ENCODE measurements around the gene NCAN. TPM values are rescaled to one million over a fixed set of nuclear protein-coding genes. Genes with fewer than 3 reads are reported as not detected.

NCAN gene
- total RNA-seq (2021) (1.9 to 3.0 TPM (median 2.5 TPM) in 3 replicates), Bru-seq, nascent RNA (percentile 22 among the genes with signal in this experiment)
- long read RNA-seq, experiment 1, full-length matches to known transcripts, result 1 of 17 reads
- long read RNA-seq, experiment 1, partial matches to known transcripts, result 12 of 17 reads
- long read RNA-seq, experiment 1, other reads (novel, unspliced or antisense), result 4 of 17 reads
- long read RNA-seq, experiment 2, result 0 reads
- long read RNA-seq, experiment 3, result 0 reads

- ChIA-PET CTCF (interaction anchor here (0.7 to 1.5 kb wide), 4 partner anchors 9 to 96 kb away, joined by 3 to 5 read pairs (median 4); partner anchors contain the start of gene NR2C2AP), POLR2A (interaction anchor here (0.9 kb wide), 1 partner anchor 86 kb away, joined by 3 read pairs; no protein-coding TSS in a partner anchor)
- Mint-ChIP-seq H3K27me3 (ENCODE audit: low read depth) (peaks cover 85% of the 10 kb centered on the region), H3K27ac (no peak within 1 kb of the TSS), H3K36me3 (no peaks in the 10 kb centered on the region), H3K4me1 (peaks cover 14% of the 10 kb centered on the region), H3K9me3 (peaks cover 7% of the 10 kb centered on the region; the same call in 1 of the 2 replicates), H3K4me3 (peak within 1 kb of the TSS; percentile 70)
- ATAC-seq (peak; percentile 80), DNase-seq (ENCODE audit: low spot score) (peak; percentile 65)
- TF ChIP-seq NFYB (CRISPR knock-in tag; conservative IDR thresholded peaks at IDR 0.05; ENCODE audit: low read depth) (0 out of 2 replicates have a peak, but pooled peaks have one; percentile 8), GTF2I (CRISPR knock-in tag; conservative IDR thresholded peaks at IDR 0.05) (peak; percentile 80; the same call in 1 of the 2 replicates), TP53 (CRISPR knock-in tag; IDR thresholded peaks at IDR 0.05) (no peak), HMGXB4 (CRISPR knock-in tag; IDR thresholded peaks at IDR 0.05) (0 out of 2 replicates have a peak, but pooled peaks have one; percentile 21), ESRRA (CRISPR knock-in tag; IDR thresholded peaks at IDR 0.05; ENCODE audit: borderline replicate concordance) (peak; percentile 92; the same call in 1 of the 2 replicates)
Observed at GRCh38 chr19:19211499-19212420, at the start of gene NCAN. Gene NCAN, plus strand, starts transcription at chr19:19211958. Its CDS starts 4,996 bp downstream, at chr19:19216954.

- Mint-ChIP-seq H3K36me3 (no peaks in the 10 kb centered on the region), H3K9me3 (no peaks in the 10 kb centered on the region), H3K27ac (no peak overlapping the region), H3K27me3 (ENCODE audit: low read depth) (peaks cover 27% of the 10 kb centered on the region), H3K4me1 (peaks cover 7% of the 10 kb centered on the region), H3K4me3 (no peak overlapping the region)
- ChIA-PET CTCF (interaction anchor here (1.0 to 1.2 kb wide), 2 partner anchors 17 to 24 kb away, joined by 3 to 5 read pairs; no protein-coding TSS in a partner anchor), POLR2A (interaction anchor here (2.1 kb wide), 1 partner anchor 7 kb away, joined by 12 read pairs; the partner anchor contains the start of gene MEF2B)
- ATAC-seq, result no peak
- DNase-seq (ENCODE audit: low spot score), result no peak
- TF ChIP-seq USF1 (CRISPR knock-in tag; IDR thresholded peaks at IDR 0.05) (no peak), E2F1 (CRISPR knock-in tag; IDR thresholded peaks at IDR 0.05) (no peak), JUN (CRISPR knock-in tag; IDR thresholded peaks at IDR 0.05) (no peak), PRDM15 (CRISPR knock-in tag; IDR thresholded peaks at IDR 0.05) (no peak), ZNF532 (CRISPR knock-in tag; IDR thresholded peaks at IDR 0.05; ENCODE audit: borderline replicate concordance) (no peak), ZNF263 (CRISPR knock-in tag; IDR thresholded peaks at IDR 0.05; ENCODE audit: low read depth) (no peak), CBFB (CRISPR knock-in tag; IDR thresholded peaks at IDR 0.05; ENCODE audit: low read depth) (no peak), RORB (CRISPR knock-in tag; IDR thresholded peaks at IDR 0.05) (no peak), FOXP4 (CRISPR knock-in tag; IDR thresholded peaks at IDR 0.05) (no peak), MXD4 (CRISPR knock-in tag; IDR thresholded peaks at IDR 0.05; ENCODE audit: borderline replicate concordance) (no peak), JAZF1 (CRISPR knock-in tag; IDR thresholded peaks at IDR 0.05) (no peak)
Observed at GRCh38 chr19:19162495-19162894, 49.3 kb upstream of the NCAN start.
